ENCODE results near the gene HLCS. TPM values are rescaled to one million over a fixed set of nuclear protein-coding genes. Genes with fewer than 3 reads are reported as not detected.
"Not testable (repeated sequence)": the region's sequence is repeated elsewhere in the genome, so short reads cannot be mapped to it uniquely, and the experiment has no call there.

Gene HLCS
- total RNA-seq, 2 donors from 2014 or later: 17.5 to 29.3 TPM

GRCh38 chr21:36816561-36817130 lies 149.8 kb downstream of the HLCS start:
- Histone ChIP-seq H3K4me3 (no peak overlapping the region), H3K27me3 (replicated peaks; ENCODE audit: insufficient read depth) (no peaks in the 10 kb centered on the region), H3K36me3 (no peaks in the 10 kb centered on the region), H3K4me1 (ENCODE audit: control insufficient read depth in 1 of 2, low read depth in 2 of 2) (peaks cover 0 to 14% of the 10 kb centered on the region in 2 donors), H3K27ac (no peak overlapping the region), H3K9me3 (no peaks in the 10 kb centered on the region)
- DNase-seq (ENCODE audit: low spot score): no peak
- TF ChIP-seq, protein P1, sequence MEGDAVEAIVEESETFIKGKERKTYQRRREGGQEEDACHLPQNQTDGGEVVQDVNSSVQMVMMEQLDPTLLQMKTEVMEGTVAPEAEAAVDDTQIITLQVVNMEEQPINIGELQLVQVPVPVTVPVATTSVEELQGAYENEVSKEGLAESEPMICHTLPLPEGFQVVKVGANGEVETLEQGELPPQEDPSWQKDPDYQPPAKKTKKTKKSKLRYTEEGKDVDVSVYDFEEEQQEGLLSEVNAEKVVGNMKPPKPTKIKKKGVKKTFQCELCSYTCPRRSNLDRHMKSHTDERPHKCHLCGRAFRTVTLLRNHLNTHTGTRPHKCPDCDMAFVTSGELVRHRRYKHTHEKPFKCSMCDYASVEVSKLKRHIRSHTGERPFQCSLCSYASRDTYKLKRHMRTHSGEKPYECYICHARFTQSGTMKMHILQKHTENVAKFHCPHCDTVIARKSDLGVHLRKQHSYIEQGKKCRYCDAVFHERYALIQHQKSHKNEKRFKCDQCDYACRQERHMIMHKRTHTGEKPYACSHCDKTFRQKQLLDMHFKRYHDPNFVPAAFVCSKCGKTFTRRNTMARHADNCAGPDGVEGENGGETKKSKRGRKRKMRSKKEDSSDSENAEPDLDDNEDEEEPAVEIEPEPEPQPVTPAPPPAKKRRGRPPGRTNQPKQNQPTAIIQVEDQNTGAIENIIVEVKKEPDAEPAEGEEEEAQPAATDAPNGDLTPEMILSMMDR (IDR thresholded peaks at IDR 0.05): no peak
- no peak for ATAC-seq (ENCODE audit: insufficient number of reproducible peaks, low FRiP score, low read depth)

- H3K9me3 ChIP-seq; H3K36me3 ChIP-seq; H3K4me3 ChIP-seq; H3K27ac ChIP-seq; DNase-seq (ENCODE audit: low spot score); H3K27me3 ChIP-seq (replicated peaks; ENCODE audit: insufficient read depth); ATAC-seq (ENCODE audit: insufficient number of reproducible peaks, low FRiP score, low read depth): not testable (repeated sequence)
- peaks cover 0 to 20% of the 10 kb centered on the region in 2 donors for H3K4me1 ChIP-seq (ENCODE audit: control insufficient read depth in 1 of 2, low read depth in 2 of 2)
Observed at GRCh38 chr21:36816026-36816425, 150.4 kb downstream of the HLCS start.

DNA sequence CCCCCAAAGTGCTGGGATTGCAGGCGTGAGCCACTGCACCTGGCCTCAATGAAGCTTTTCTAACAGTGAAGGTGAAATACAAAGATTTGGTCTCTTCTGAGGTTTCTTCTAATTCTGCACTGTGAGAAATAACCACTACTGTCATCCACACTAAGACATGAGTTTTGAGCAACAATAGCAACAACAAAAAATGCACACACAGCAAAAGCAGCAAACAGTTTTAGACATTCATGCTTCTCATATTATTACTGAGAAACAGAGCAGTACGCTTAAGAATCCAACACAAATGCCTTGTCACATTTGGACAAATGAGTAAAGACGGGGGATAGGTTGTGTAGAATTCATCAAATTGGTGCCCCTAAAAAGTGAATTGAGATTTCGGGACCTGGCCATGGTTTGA lies 151.2 kb downstream of the HLCS start:
- Histone ChIP-seq H3K27ac (no peak overlapping the region), H3K4me1 (ENCODE audit: control insufficient read depth in 1 of 2, low read depth in 2 of 2) (peaks cover 0 to 21% of the 10 kb centered on the region in 2 donors), H3K36me3 (no peaks in the 10 kb centered on the region), H3K9me3 (no peaks in the 10 kb centered on the region), H3K4me3 (no peak overlapping the region), H3K27me3 (replicated peaks; ENCODE audit: insufficient read depth) (no peaks in the 10 kb centered on the region)
- TF ChIP-seq, protein P1 (IDR thresholded peaks at IDR 0.05): no peak
- ATAC-seq (ENCODE audit: insufficient number of reproducible peaks, low FRiP score, low read depth) (no peak), DNase-seq (ENCODE audit: low spot score) (no peak)

DNA sequence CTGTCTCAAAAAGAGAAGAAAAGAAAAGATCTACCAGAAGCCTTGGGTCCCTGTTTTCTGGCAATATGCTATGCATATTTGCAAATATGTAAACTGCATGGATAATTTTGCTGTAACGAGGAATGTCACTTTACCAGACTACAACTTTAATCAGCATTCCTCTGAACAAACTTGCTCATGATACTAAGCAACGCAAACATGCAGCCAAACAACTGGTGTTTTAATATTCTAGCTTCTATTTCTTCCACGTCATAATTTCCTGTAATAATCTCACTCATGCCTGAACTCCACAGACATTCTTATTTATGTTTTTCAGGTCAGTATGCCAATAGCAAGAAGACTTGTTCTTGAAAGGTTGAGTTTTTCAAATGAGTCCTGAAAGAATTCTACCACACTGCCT lies 153.4 kb downstream of the HLCS start:
- no peak for DNase-seq (ENCODE audit: low spot score)
- ATAC-seq (ENCODE audit: insufficient number of reproducible peaks, low FRiP score, low read depth): no peak

GRCh38 chr21:36811762-36812161 lies 154.7 kb downstream of the HLCS start:
- Histone ChIP-seq H3K27ac (no peak overlapping the region), H3K4me3 (no peak overlapping the region), H3K4me1 (ENCODE audit: control insufficient read depth in 1 of 2, low read depth in 2 of 2) (peaks cover 0 to 21% of the 10 kb centered on the region in 2 donors), H3K27me3 (replicated peaks; ENCODE audit: insufficient read depth) (no peaks in the 10 kb centered on the region), H3K36me3 (no peaks in the 10 kb centered on the region), H3K9me3 (no peaks in the 10 kb centered on the region)
- no peak for ATAC-seq (ENCODE audit: insufficient number of reproducible peaks, low FRiP score, low read depth)
- TF ChIP-seq, protein P1 (IDR thresholded peaks at IDR 0.05): no peak
- DNase-seq (ENCODE audit: low spot score): no peak

More for the DNA sequence above, 153.4 kb downstream of the HLCS start:
- Histone ChIP-seq H3K27ac (no peak overlapping the region), H3K36me3 (no peaks in the 10 kb centered on the region), H3K9me3 (no peaks in the 10 kb centered on the region), H3K4me1 (ENCODE audit: control insufficient read depth in 1 of 2, low read depth in 2 of 2) (peaks cover 0 to 21% of the 10 kb centered on the region in 2 donors), H3K4me3 (no peak overlapping the region), H3K27me3 (replicated peaks; ENCODE audit: insufficient read depth) (no peaks in the 10 kb centered on the region)
- TF ChIP-seq, protein P1 (IDR thresholded peaks at IDR 0.05): no peak

DNA sequence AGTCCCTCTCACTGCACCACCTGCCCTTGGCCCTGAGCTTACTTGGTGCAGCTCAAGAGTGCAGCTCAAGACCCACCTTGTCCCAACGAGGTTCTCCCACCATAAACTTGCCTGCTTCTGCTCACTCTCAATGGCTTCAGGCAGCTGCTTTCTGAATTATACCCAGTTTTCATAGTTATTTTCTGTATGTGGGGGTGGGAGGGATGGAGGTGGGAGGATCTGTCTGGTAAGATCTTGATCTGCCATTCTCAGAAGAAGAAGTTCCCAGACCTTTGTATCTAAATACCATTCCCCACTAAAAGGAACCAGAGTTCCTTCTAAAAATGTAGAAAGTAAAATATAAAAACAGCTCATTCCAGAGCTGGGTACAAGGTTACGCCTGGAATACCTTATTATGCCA lies 156.0 kb downstream of the HLCS start:
- DNase-seq (ENCODE audit: low spot score): no peak
- TF ChIP-seq, protein P1 (IDR thresholded peaks at IDR 0.05): no peak
- Histone ChIP-seq H3K4me1 (ENCODE audit: control insufficient read depth in 1 of 2, low read depth in 2 of 2) (peaks cover 0 to 21% of the 10 kb centered on the region in 2 donors), H3K36me3 (no peaks in the 10 kb centered on the region), H3K9me3 (no peaks in the 10 kb centered on the region), H3K4me3 (no peak overlapping the region), H3K27me3 (replicated peaks; ENCODE audit: insufficient read depth) (no peaks in the 10 kb centered on the region), H3K27ac (no peak overlapping the region)
- no peak for ATAC-seq (ENCODE audit: insufficient number of reproducible peaks, low FRiP score, low read depth)

Data from thoracic aorta (tissue), 2 donors.